ENCODE measurements around the gene GUK1.

The GUK1 gene

DNA sequence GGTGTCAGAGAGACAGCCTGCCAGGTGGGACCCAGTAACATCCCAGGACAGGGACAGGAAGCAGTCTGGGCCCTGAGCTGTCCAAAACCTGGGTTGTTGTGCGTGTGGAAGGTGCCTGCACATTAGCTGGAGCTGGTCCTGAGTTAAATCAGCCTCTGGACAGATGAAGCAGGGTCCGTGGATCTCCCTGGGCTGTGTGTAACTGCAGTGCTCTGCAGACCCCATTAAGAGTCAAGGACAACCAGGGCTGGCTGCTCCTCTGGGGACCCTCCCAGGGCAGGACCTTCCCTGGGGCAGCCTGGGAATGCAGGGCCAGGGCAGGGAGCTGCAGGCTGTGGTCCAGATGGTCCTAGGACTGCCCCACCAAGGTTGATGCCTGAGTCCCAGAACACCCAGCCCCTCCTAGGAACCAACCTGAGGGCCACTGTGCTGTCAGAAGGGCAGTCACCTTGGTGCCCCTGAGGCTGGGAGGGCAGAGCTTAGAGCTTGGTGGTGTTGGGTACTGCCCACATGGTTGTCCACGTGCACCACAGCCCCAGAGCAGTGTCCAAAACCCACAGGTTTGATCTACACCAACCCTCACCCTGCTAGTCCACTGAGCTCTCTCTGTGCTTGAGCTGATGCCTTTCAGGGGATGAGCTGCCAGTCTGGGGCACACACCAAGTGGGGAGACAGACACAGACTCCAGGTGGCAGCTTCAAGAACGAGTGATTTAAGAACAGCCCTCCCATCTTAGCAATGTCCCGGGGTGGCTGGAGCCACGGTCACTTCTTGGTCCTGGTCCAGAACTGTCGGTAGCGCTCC lies 33.9 kb upstream of the GUK1 start:
- no peak for TF ChIP-seq YY1 (IDR thresholded peaks at IDR 0.05; ENCODE audit: low read depth)
- TF ChIP-seq ZBTB7A (IDR thresholded peaks at IDR 0.05; ENCODE audit: low read depth), result no peak
- TF ChIP-seq CREB1 (IDR thresholded peaks at IDR 0.05; ENCODE audit: low read depth), result no peak
- TF ChIP-seq TEAD4 (IDR thresholded peaks at IDR 0.05), result no peak
- TF ChIP-seq, protein P1, sequence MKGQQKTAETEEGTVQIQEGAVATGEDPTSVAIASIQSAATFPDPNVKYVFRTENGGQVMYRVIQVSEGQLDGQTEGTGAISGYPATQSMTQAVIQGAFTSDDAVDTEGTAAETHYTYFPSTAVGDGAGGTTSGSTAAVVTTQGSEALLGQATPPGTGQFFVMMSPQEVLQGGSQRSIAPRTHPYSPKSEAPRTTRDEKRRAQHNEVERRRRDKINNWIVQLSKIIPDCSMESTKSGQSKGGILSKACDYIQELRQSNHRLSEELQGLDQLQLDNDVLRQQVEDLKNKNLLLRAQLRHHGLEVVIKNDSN (IDR thresholded peaks at IDR 0.05), result no peak
- TF ChIP-seq EGR1 (IDR thresholded peaks at IDR 0.05), result no peak
- no peak for TF ChIP-seq TAF1 (IDR thresholded peaks at IDR 0.05; ENCODE audit: low read depth)
- TF ChIP-seq FOXM1 (IDR thresholded peaks at IDR 0.05; ENCODE audit: borderline replicate concordance, low read depth), result no peak
- TF ChIP-seq NFIC (IDR thresholded peaks at IDR 0.05), result no peak
- TF ChIP-seq, protein P2, sequence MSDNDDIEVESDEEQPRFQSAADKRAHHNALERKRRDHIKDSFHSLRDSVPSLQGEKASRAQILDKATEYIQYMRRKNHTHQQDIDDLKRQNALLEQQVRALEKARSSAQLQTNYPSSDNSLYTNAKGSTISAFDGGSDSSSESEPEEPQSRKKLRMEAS (IDR thresholded peaks at IDR 0.05), result no peak
- TF ChIP-seq CEBPB (IDR thresholded peaks at IDR 0.05), result no peak
- no peak for TF ChIP-seq TCF12 (IDR thresholded peaks at IDR 0.05; ENCODE audit: low read depth)
- TF ChIP-seq, protein P3, sequence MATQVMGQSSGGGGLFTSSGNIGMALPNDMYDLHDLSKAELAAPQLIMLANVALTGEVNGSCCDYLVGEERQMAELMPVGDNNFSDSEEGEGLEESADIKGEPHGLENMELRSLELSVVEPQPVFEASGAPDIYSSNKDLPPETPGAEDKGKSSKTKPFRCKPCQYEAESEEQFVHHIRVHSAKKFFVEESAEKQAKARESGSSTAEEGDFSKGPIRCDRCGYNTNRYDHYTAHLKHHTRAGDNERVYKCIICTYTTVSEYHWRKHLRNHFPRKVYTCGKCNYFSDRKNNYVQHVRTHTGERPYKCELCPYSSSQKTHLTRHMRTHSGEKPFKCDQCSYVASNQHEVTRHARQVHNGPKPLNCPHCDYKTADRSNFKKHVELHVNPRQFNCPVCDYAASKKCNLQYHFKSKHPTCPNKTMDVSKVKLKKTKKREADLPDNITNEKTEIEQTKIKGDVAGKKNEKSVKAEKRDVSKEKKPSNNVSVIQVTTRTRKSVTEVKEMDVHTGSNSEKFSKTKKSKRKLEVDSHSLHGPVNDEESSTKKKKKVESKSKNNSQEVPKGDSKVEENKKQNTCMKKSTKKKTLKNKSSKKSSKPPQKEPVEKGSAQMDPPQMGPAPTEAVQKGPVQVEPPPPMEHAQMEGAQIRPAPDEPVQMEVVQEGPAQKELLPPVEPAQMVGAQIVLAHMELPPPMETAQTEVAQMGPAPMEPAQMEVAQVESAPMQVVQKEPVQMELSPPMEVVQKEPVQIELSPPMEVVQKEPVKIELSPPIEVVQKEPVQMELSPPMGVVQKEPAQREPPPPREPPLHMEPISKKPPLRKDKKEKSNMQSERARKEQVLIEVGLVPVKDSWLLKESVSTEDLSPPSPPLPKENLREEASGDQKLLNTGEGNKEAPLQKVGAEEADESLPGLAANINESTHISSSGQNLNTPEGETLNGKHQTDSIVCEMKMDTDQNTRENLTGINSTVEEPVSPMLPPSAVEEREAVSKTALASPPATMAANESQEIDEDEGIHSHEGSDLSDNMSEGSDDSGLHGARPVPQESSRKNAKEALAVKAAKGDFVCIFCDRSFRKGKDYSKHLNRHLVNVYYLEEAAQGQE (IDR thresholded peaks at IDR 0.05; ENCODE audit: low read depth), result no peak
- no peak for TF ChIP-seq EP300 (IDR thresholded peaks at IDR 0.05; ENCODE audit: borderline replicate concordance)
- no peak for TF ChIP-seq RAD21 (IDR thresholded peaks at IDR 0.05; ENCODE audit: low read depth)

DNA sequence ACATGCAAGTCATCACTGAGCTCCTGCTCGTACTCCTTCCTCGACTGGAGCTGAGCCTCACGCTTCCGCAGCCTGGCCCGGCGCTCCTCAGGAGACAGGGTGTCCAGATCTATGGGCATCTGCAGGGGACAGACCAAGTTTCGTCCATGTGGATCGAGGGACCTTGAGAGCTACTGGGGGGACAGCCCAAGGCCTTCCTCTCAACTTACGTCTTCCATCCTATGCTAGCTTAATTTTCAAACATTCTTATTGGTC lies 33.4 kb upstream of the GUK1 start:
- TF ChIP-seq NFIC (IDR thresholded peaks at IDR 0.05) (no peak), CREB1 (IDR thresholded peaks at IDR 0.05; ENCODE audit: low read depth) (no peak), CEBPB (IDR thresholded peaks at IDR 0.05) (no peak), TEAD4 (IDR thresholded peaks at IDR 0.05) (no peak), TAF1 (IDR thresholded peaks at IDR 0.05; ENCODE audit: low read depth) (no peak), RAD21 (IDR thresholded peaks at IDR 0.05; ENCODE audit: low read depth) (no peak), EGR1 (IDR thresholded peaks at IDR 0.05) (no peak), ZBTB7A (IDR thresholded peaks at IDR 0.05; ENCODE audit: low read depth) (no peak), YY1 (IDR thresholded peaks at IDR 0.05; ENCODE audit: low read depth) (no peak)
- TF ChIP-seq, protein P3 (IDR thresholded peaks at IDR 0.05; ENCODE audit: low read depth), result no peak
- TF ChIP-seq, protein P1 (IDR thresholded peaks at IDR 0.05), result no peak
- TF ChIP-seq, protein P2 (IDR thresholded peaks at IDR 0.05), result no peak

DNA sequence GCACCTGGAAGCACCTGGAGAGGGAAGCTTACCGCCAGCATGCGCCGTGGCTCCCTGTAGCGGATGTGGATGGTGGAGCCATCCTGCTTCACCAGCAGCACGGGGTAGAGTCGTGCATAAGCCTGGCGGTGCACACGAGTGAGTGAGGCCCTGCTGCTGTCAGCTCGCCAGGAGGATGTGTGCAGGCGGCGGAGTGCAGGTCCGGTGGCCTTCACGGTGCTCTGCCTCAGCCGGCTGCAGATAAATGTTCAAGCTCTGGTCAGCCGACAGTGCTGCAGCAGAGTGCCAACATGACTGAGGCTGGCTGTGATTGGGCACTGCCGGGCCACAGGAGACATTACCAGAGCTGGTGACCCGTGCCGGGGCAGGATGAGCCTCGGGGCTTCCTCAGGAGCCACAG lies 32.4 kb upstream of the GUK1 start:
- TF ChIP-seq EP300 (IDR thresholded peaks at IDR 0.05; ENCODE audit: borderline replicate concordance), result no peak
- TF ChIP-seq FOXM1 (IDR thresholded peaks at IDR 0.05; ENCODE audit: borderline replicate concordance, low read depth), result no peak
- no peak for TF ChIP-seq CEBPB (IDR thresholded peaks at IDR 0.05)
- no peak for TF ChIP-seq TEAD4 (IDR thresholded peaks at IDR 0.05)
- no peak for TF ChIP-seq ZBTB7A (IDR thresholded peaks at IDR 0.05; ENCODE audit: low read depth)
- TF ChIP-seq, protein P3 (IDR thresholded peaks at IDR 0.05; ENCODE audit: low read depth), result no peak
- no peak for TF ChIP-seq YY1 (IDR thresholded peaks at IDR 0.05; ENCODE audit: low read depth)
- TF ChIP-seq TCF12 (IDR thresholded peaks at IDR 0.05; ENCODE audit: low read depth), result no peak
- TF ChIP-seq RAD21 (IDR thresholded peaks at IDR 0.05; ENCODE audit: low read depth), result no peak
- no peak for TF ChIP-seq TAF1 (IDR thresholded peaks at IDR 0.05; ENCODE audit: low read depth)
- TF ChIP-seq, protein P2 (IDR thresholded peaks at IDR 0.05), result no peak

DNA sequence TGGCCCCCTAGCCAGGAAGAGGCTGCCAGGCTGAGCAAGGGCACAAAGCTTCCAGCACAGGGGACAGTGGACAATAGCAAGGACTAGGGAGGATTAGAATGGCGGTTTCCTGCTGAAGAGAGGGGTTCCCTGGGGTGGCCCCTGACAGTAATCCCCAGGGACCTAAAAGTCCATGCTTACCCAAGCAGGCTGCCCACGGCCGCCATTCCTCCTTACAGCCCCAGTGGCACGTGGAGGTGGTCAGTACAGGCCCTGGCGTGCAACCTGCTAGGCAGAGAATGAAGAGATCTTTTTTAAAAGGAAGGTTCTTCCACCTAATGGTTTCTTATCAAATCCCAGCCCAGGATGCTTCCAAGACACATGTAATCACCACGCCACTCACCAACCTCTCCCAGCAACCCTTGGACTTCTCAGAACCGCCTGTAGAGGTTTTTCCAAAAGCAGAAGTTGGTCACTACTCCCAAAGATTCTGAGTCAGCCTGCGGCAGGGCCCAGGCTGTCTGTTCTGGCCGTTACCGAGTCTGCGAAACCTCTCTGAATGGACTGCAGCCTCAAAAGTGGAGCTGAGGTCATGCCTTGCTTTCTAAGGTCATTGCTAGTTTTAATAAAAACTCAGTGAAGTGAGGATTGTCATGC lies 31.9 kb upstream of the GUK1 start:
- TF ChIP-seq FOXM1 (IDR thresholded peaks at IDR 0.05; ENCODE audit: borderline replicate concordance, low read depth), result no peak
- TF ChIP-seq EGR1 (IDR thresholded peaks at IDR 0.05), result no peak
